ENCODE measurements around the gene TMEM229B.

The TMEM229B gene

GRCh38 chr14:67487937-67488893, at the start of gene TMEM229B:
TMEM229B (minus strand) TSS chr14:67488721; CDS start chr14:67473923, 14,798 bp downstream.
- peak within 1 kb of the TSS; percentile 98 for H3K27ac Mint-ChIP-seq
- no peaks in the 10 kb centered on the region for H3K27me3 Mint-ChIP-seq
- H3K36me3 Mint-ChIP-seq (ENCODE audit: low read depth), result peaks cover 29% of the 10 kb centered on the region
- peaks cover 6% of the 10 kb centered on the region for H3K9me3 Mint-ChIP-seq
- H3K4me3 Mint-ChIP-seq, result peak within 1 kb of the TSS; percentile 86
- H3K4me1 Mint-ChIP-seq (ENCODE audit: low read depth), result peaks cover 80% of the 10 kb centered on the region
- DNase-seq, result peak; percentile 80

- DNase-seq, result no peak
- H3K27me3 Mint-ChIP-seq, result peaks cover 34% of the 10 kb centered on the region
- H3K9me3 Mint-ChIP-seq, result no peaks in the 10 kb centered on the region
- no peaks in the 10 kb centered on the region for H3K36me3 Mint-ChIP-seq (ENCODE audit: low read depth)
- no peak overlapping the region for H3K4me3 Mint-ChIP-seq
- H3K4me1 Mint-ChIP-seq (ENCODE audit: low read depth), result peaks cover 16% of the 10 kb centered on the region
- H3K27ac Mint-ChIP-seq, result no peak overlapping the region
Measured at GRCh38 chr14:67537736-67538135, 49.2 kb upstream of the TMEM229B start.

DNA sequence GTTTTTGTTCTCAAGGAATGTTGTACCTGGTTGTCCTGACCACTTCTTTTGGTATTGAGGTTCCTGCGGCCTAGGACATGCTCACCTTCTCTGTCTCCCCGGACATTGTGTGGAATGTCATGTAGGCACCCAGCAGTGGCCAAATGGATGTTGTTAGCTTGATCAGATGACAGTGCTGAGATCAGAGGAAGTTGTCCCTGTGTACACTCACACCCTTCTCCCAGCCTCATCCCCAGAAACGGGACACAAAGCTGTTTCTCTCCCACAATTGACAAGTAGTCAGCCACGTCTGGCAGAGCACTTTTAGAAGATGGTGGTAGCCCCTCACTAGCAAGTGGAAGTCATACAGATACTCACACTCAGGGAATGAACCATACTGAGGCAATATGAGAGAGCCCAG, 47.6 kb upstream of the TMEM229B start:
- no peaks in the 10 kb centered on the region for H3K36me3 Mint-ChIP-seq (ENCODE audit: low read depth)
- no peak for DNase-seq
- no peaks in the 10 kb centered on the region for H3K9me3 Mint-ChIP-seq
- no peak overlapping the region for H3K4me3 Mint-ChIP-seq
- H3K27me3 Mint-ChIP-seq, result peaks cover 30% of the 10 kb centered on the region
- peaks cover 8% of the 10 kb centered on the region for H3K4me1 Mint-ChIP-seq (ENCODE audit: low read depth)
- no peak overlapping the region for H3K27ac Mint-ChIP-seq

DNA sequence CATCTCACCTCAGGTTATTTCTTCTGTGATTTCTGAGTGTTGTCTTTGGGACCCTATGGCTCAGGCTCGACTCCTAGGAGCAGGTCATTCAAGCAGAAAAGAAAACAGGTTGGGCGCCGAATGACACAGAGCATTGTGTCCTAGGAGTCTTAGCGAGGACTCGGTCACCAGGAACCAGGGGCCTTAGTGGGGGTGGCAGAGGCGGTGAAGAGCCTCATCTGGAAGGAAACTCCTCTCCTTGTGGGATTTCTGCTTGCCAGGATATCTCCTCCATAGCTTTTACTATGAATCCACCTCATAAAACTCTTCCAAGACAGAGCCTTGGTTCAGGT, 45.2 kb upstream of the TMEM229B start:
- H3K27me3 Mint-ChIP-seq, result peaks cover 32% of the 10 kb centered on the region
- H3K36me3 Mint-ChIP-seq (ENCODE audit: low read depth), result no peaks in the 10 kb centered on the region
- H3K4me1 Mint-ChIP-seq (ENCODE audit: low read depth), result peaks cover 8% of the 10 kb centered on the region
- DNase-seq, result no peak
- peak overlapping the region; percentile 73 for H3K4me3 Mint-ChIP-seq
- H3K27ac Mint-ChIP-seq, result peak overlapping the region; percentile 39
- no peaks in the 10 kb centered on the region for H3K9me3 Mint-ChIP-seq

DNA sequence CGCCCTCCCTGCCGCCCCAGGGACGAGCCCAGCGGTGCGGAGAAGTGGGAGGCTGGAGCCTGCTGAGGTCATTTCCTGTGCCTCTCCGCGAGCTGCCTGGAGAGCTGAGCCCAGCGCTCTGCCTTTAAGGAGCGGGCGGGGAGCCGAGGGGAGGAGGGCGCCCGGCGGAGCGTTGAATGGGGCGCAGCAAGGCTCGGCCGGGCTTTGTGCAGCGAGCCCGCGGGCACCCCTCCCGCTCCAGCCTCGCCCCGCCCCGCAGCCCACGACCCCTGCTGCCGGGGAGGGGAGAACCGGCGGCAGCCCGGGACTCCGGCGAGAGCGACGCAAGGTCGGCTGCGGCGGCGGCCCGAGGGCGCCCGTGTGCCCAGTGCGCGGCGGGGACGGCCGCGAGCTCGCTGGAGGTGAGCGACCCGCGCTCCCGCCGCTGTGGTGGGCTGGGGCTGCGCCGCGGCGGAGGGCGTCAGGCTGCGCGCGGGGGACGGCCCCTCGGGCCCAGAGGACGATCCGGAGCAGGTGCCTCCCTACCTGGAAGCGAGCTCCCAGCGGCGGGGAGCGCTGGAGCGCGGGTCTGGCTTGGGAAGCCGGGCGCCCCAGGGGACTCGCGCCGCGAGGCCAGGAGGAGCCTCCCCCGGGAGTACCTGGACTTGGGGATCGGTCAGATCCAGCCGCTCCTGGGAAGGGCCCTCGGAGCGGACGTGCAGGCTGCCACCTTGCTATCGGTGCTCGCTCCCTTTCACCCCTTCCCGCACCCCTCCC, 44.7 kb upstream of the TMEM229B start, which contains the start of gene PLEKHH1:
Gene PLEKHH1 (plus strand): TSS at position 293 of the 756 bp plus-strand sequence. CDS start 8,578 bp downstream, outside the sequence.
- Mint-ChIP-seq H3K4me1 (ENCODE audit: low read depth) (peaks cover 8% of the 10 kb centered on the region), H3K27me3 (peaks cover 32% of the 10 kb centered on the region), H3K4me3 (peak within 1 kb of the TSS; percentile 73), H3K9me3 (no peaks in the 10 kb centered on the region), H3K36me3 (ENCODE audit: low read depth) (no peaks in the 10 kb centered on the region), H3K27ac (peak within 1 kb of the TSS; percentile 39)
- peak; percentile 79 for DNase-seq

DNA sequence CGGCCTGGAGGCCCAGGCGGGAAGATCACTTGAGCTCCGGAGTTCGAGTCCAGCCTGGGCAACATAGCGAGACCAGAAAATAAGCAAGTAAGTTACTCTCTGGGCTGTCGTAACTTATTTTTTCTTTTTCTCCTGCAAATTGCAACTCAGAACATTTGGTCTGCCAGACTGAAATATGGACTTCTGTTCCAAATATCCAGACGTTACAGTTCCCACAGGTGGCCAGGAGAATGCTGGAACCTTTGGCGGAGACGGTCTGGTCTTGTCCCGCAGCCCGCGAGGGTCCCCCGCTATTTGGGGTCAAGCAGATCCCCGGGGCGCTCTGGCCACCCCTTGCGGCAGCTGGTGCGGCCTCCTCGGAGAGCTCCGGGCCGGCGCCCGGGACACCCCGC, 44.1 kb upstream of the TMEM229B start:
- peaks cover 8% of the 10 kb centered on the region for H3K4me1 Mint-ChIP-seq (ENCODE audit: low read depth)
- no peaks in the 10 kb centered on the region for H3K36me3 Mint-ChIP-seq (ENCODE audit: low read depth)
- no peak overlapping the region for H3K27ac Mint-ChIP-seq
- DNase-seq, result no peak
- H3K9me3 Mint-ChIP-seq, result no peaks in the 10 kb centered on the region
- peak overlapping the region; percentile 59 for H3K4me3 Mint-ChIP-seq
- peaks cover 32% of the 10 kb centered on the region for H3K27me3 Mint-ChIP-seq

DNA sequence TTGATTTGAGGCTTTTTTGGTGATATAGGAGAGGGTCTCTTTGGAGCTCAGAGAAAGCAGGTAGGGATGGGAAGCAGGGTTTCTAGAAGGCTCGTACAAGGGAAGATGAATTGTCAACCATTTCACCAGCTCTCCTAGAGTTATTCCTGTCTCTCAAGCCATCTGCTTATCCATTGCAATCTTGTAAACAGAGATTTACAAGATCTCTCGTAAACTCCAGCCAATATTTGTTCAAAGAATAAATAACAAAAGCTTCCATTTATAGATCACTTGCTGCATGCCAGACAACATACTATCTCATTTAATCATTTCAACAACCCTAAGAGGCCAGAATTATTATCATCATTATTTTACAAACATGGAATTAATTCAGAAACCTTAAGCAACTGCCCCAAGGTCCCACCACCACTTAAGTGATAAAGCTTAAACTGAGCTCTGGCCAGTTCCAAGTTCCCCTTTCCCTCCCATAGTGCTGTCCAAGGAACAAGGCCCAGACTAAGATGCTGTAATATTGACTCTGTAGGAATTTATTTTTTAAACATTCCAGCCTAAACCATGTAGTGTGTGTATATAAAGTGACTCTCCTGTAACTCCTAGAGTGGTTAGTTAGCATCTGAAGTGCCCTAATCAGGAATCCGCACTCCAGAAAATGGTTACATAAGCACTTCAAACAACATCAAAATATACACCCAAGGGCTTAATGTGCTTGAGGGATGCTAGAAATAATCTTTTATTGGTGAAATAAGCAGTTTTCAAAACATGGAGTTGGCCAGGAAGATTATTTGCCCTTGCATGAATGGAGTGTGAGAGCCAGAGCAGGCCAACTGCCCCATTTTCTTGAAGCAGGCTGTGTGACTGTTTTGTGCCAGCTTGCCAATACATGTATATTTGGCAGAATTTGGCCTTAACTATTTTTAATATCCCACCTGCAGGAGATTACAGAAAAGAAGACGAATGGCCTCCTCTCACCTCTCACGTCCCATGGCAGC, 41.7 kb upstream of the TMEM229B start:
- peaks cover 8% of the 10 kb centered on the region for H3K4me1 Mint-ChIP-seq (ENCODE audit: low read depth)
- H3K27ac Mint-ChIP-seq, result no peak overlapping the region
- peaks cover 37% of the 10 kb centered on the region for H3K27me3 Mint-ChIP-seq
- DNase-seq, result no peak
- no peaks in the 10 kb centered on the region for H3K9me3 Mint-ChIP-seq
- no peak overlapping the region for H3K4me3 Mint-ChIP-seq
- no peaks in the 10 kb centered on the region for H3K36me3 Mint-ChIP-seq (ENCODE audit: low read depth)

- H3K4me3 Mint-ChIP-seq, result no peak overlapping the region
- peaks cover 31% of the 10 kb centered on the region for H3K27me3 Mint-ChIP-seq
- H3K9me3 Mint-ChIP-seq, result no peaks in the 10 kb centered on the region
- no peaks in the 10 kb centered on the region for H3K36me3 Mint-ChIP-seq (ENCODE audit: low read depth)
- peaks cover 4% of the 10 kb centered on the region for H3K4me1 Mint-ChIP-seq (ENCODE audit: low read depth)
- H3K27ac Mint-ChIP-seq, result no peak overlapping the region
- DNase-seq, result no peak
Measured at GRCh38 chr14:67528276-67528675, 39.8 kb upstream of the TMEM229B start.

- DNase-seq, result no peak
- peaks cover 4% of the 10 kb centered on the region for H3K4me1 Mint-ChIP-seq (ENCODE audit: low read depth)
- no peaks in the 10 kb centered on the region for H3K36me3 Mint-ChIP-seq (ENCODE audit: low read depth)
- peaks cover 31% of the 10 kb centered on the region for H3K27me3 Mint-ChIP-seq
- H3K4me3 Mint-ChIP-seq, result no peak overlapping the region
- no peaks in the 10 kb centered on the region for H3K9me3 Mint-ChIP-seq
- H3K27ac Mint-ChIP-seq, result no peak overlapping the region
Measured at GRCh38 chr14:67527756-67528155, 39.2 kb upstream of the TMEM229B start.

GRCh38 chr14:67526676-67527459, 38.3 kb upstream of the TMEM229B start:
- Mint-ChIP-seq H3K27ac (no peak overlapping the region), H3K9me3 (no peaks in the 10 kb centered on the region), H3K4me1 (ENCODE audit: low read depth) (no peaks in the 10 kb centered on the region), H3K4me3 (no peak overlapping the region), H3K27me3 (peaks cover 29% of the 10 kb centered on the region), H3K36me3 (ENCODE audit: low read depth) (no peaks in the 10 kb centered on the region)
- no peak for DNase-seq

GRCh38 chr14:67526181-67526580, 37.7 kb upstream of the TMEM229B start:
- no peaks in the 10 kb centered on the region for H3K4me1 Mint-ChIP-seq (ENCODE audit: low read depth)
- peaks cover 28% of the 10 kb centered on the region for H3K27me3 Mint-ChIP-seq
- no peaks in the 10 kb centered on the region for H3K36me3 Mint-ChIP-seq (ENCODE audit: low read depth)
- no peak overlapping the region for H3K4me3 Mint-ChIP-seq
- no peak for DNase-seq
- no peak overlapping the region for H3K27ac Mint-ChIP-seq
- no peaks in the 10 kb centered on the region for H3K9me3 Mint-ChIP-seq

DNA sequence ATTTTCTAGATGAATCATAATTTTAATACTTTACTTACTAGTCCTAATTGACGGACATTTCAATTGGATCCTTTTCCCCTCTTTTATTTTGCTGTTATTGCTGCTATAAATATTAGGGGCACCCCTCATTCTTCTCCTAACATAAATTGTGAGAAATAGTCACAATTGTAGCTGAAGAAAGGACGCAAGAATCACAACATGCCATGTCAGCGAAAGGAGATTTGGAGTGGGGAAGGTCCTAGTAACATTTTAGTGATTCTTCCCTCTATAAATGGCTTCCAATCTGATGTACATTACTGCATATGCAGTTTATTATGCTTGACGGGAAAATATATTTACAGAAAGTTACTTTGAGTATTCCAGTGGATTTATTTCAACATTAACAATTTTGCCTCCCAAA, 36.9 kb upstream of the TMEM229B start:
- no peak for DNase-seq
- no peaks in the 10 kb centered on the region for H3K4me1 Mint-ChIP-seq (ENCODE audit: low read depth)
- H3K27me3 Mint-ChIP-seq, result peaks cover 23% of the 10 kb centered on the region
- no peak overlapping the region for H3K4me3 Mint-ChIP-seq
- H3K27ac Mint-ChIP-seq, result no peak overlapping the region
- H3K9me3 Mint-ChIP-seq, result no peaks in the 10 kb centered on the region
- H3K36me3 Mint-ChIP-seq (ENCODE audit: low read depth), result no peaks in the 10 kb centered on the region

DNA sequence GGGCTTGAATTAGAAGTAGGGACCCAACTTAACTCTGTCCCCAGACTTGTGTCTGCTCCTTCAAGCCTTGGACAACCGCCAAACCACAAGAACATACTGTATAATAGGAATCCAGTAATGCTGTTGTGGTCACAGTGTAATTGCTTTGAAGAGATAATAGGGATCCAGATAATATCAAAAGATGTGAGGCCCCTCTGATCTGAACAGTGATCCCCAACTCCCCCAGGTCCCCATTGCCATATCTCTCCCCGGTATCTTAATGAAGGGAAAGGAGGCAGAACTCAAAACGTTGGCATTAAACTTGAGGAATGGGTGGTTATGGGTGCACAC, 36.1 kb upstream of the TMEM229B start:
- no peak for DNase-seq
- Mint-ChIP-seq H3K9me3 (no peaks in the 10 kb centered on the region), H3K4me3 (no peak overlapping the region), H3K36me3 (ENCODE audit: low read depth) (no peaks in the 10 kb centered on the region), H3K27me3 (peaks cover 23% of the 10 kb centered on the region), H3K4me1 (ENCODE audit: low read depth) (no peaks in the 10 kb centered on the region), H3K27ac (no peak overlapping the region)

Measured in activated T-cell treated with anti-CD3 and anti-CD28 coated beads, Interleukin-2, amount 50 U/mL, for 24 hours (primary cell).